Transverse colon (tissue), 4 donors: ENCODE measurements around the gene MXRA5. TPM values are rescaled to one million over a fixed set of nuclear protein-coding genes. Genes with fewer than 3 reads are reported as not detected.
"Not testable (repeated sequence)": the region's sequence is repeated elsewhere in the genome, so short reads cannot be mapped to it uniquely, and the experiment has no call there.

Experiments used
- DNase-seq: peaks from one replicate; pipeline ENCODE4 v3.0.0-alpha.2; 2019
- H3K27ac ChIP-seq, 4 donors: fragments of 200-600 bp; sonication (generic); 2 replicates each; pipeline ENCODE4 v1.5.1; 2016 to 2018; ENCODE audit warnings: inconsistent platforms in 4 of 4
- H3K27me3 ChIP-seq: fragments of 200-600 bp; sonication (generic); 2 replicates; pipeline ENCODE4 v1.5.1; 2017; ENCODE audit warnings: inconsistent platforms
- H3K36me3 ChIP-seq, 4 donors: fragments of 200-600 bp; sonication (generic); 2 replicates each; pipeline ENCODE4 v1.5.1; 2017 to 2019; ENCODE audit warnings: inconsistent platforms in 4 of 4
- H3K4me1 ChIP-seq, 4 donors: fragments of 200-600 bp; sonication (generic); 2 replicates each; pipeline ENCODE4 v1.5.1; 2017 to 2020; ENCODE audit warnings: inconsistent platforms in 4 of 4
- H3K4me3 ChIP-seq, 4 donors: fragments of 200-600 bp; sonication (generic); 1 replicate in 1 of 4; 2 replicates in 3 of 4; pipeline versions ENCODE4 v1.5.1 to v1.6.1; 2017 to 2019; ENCODE audit warnings: inconsistent platforms in 4 of 4
- H3K9me3 ChIP-seq, 2 donors: fragments of 200-600 bp; sonication (generic); 2 replicates each; pipeline ENCODE4 v1.5.1; 2017 to 2019; ENCODE audit warnings: inconsistent platforms in 2 of 2
- CTCF ChIP-seq, 5 experiments: fragments of 200-600 bp in 3 of 5; fragments of 450-650 bp in 2 of 5; sonication (generic) in 3 of 5; IDR thresholded peaks; 1 replicate in 2 of 5; 2 replicates in 3 of 5; pipeline ENCODE4 v1.5.1; 2016 to 2017; ENCODE audit warnings: antibody characterized with exemption in 5 of 5, inconsistent platforms in 3 of 5, mild to moderate bottlenecking in 2 of 5, moderate library complexity in 1 of 5
- EP300 ChIP-seq: sonication (generic); formaldehyde crosslinking; IDR thresholded peaks from one replicate; pipeline ENCODE4 v1.6.1; 2017; ENCODE audit warnings: antibody characterized with exemption, low read depth
- POLR2A ChIP-seq: fragments of 450-650 bp; IDR thresholded peaks from one replicate; pipeline ENCODE4 v1.6.1; 2016; ENCODE audit warnings: antibody characterized with exemption, mild to moderate bottlenecking, moderate library complexity
- POLR2AphosphoS5 ChIP-seq, 3 donors: sonication (generic); formaldehyde crosslinking; IDR thresholded peaks; one replicate each; pipeline ENCODE4 v1.6.1; 2016; ENCODE audit warnings: antibody characterized with exemption in 3 of 3
- WGBS, 2 donors: methylation state at CpG; one replicate each; pipeline ENCODE4 v1.1.5; 2018; ENCODE audit warnings: low coverage in 1 of 2; 5-methylcytosine and 5-hydroxymethylcytosine counted together
- in situ Hi-C, 4 donors: fragments of 200-750 bp; cut with MboI; loops; one replicate each; pipeline versions ENCODE4 v1.15.0 to v1.15.1; 2017; ENCODE audit warnings: low sequenced_read_pairs in 3 of 4, low pct_ligation_motif_present in 1 of 4, low pct_unique_long_range_greater_than_20kb in 1 of 4
- intact Hi-C: fragments of 100-400 bp; cut with DNase I; formaldehyde crosslinking; loops from one replicate; pipeline ENCODE4 v1.15.1; 2023; ENCODE audit warnings: low total_unique reads
- total RNA-seq, 4 donors: library from RNA; depleted of rRNA; stranded (reverse); fragments of >200 nt; gene quantifications; one replicate each; pipeline ENCODE4 v1.1.0, GENCODE V29; 2016

The MXRA5 gene
- total RNA-seq, 4 donors from 2014 or later, result 0.75 to 29.1 (median 1.7) TPM

- in situ Hi-C loops, result no loop called here
- DNase-seq, result no peak
- TF ChIP-seq EP300 (no peak), CTCF (IDR thresholded peaks at IDR 0.05) (no peak), POLR2AphosphoS5 (IDR thresholded peaks at IDR 0.05) (no peak), POLR2A (no peak)
- WGBS, 2 donors, result 64 to 80% methylated on average over 1 to 14 of the region's 14 CpGs
- Histone ChIP-seq H3K27me3 (no peaks in the 10 kb centered on the region), H3K27ac (no peak overlapping the region), H3K4me3 (no peak overlapping the region), H3K4me1 (no peaks in the 10 kb centered on the region), H3K9me3 (no peaks in the 10 kb centered on the region), H3K36me3 (no peaks in the 10 kb centered on the region)
- intact Hi-C loops, result no loop called here
Measured at GRCh38 chrX:3286196-3286945, 60.1 kb downstream of the MXRA5 start.

- TF ChIP-seq POLR2AphosphoS5 (IDR thresholded peaks at IDR 0.05) (no peak), POLR2A (no peak), EP300 (no peak), CTCF (IDR thresholded peaks at IDR 0.05) (no peak)
- WGBS, 2 donors, result 43 to 67% methylated on average over 1 of the region's 1 CpG
- no peak overlapping the region for H3K27ac ChIP-seq
- no peaks in the 10 kb centered on the region for H3K9me3 ChIP-seq
- intact Hi-C loops, result no loop called here
- H3K27me3 ChIP-seq, result no peaks in the 10 kb centered on the region
- DNase-seq, result no peak
- H3K4me3 ChIP-seq, result no peak overlapping the region
- in situ Hi-C loops, result no loop called here
- no peaks in the 10 kb centered on the region for H3K36me3 ChIP-seq
- H3K4me1 ChIP-seq, result no peaks in the 10 kb centered on the region
Measured at GRCh38 chrX:3280706-3281105, 65.7 kb downstream of the MXRA5 start.

DNA sequence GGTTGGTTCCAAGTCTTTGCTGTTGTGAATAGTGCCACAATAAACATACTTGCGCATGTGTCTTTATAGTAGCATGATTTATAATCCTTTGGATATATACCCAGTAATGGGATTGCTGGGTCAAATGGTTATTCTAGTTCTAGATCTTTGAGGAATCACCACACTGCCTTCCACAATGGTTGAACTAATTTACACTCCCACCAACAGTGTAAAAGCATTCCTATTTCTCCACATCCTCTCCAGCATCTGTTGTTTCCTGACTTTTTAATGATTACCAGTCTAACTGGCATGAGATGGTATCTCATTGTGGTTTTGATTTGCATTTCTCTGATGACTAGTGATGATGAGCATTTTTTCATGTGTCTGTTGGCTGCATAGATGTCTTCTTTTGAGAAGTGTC lies 72.8 kb downstream of the MXRA5 start:
- H3K4me1 ChIP-seq, DNase-seq, H3K36me3 ChIP-seq, H3K9me3 ChIP-seq, H3K27me3 ChIP-seq, in situ Hi-C loops, intact Hi-C loops, H3K4me3 ChIP-seq, H3K27ac ChIP-seq: not testable (repeated sequence)
- 86 to 93% methylated on average over 1 of the region's 1 CpG for WGBS, 2 donors

- in situ Hi-C loops, result no loop called here
- intact Hi-C loops, result no loop called here
Measured at GRCh38 chrX:3271834-3272186, 74.6 kb downstream of the MXRA5 start.

More at GRCh38 chrX:3271834-3272186, 74.6 kb downstream of the MXRA5 start:
- Histone ChIP-seq H3K9me3 (no peaks in the 10 kb centered on the region), H3K4me1 (no peaks in the 10 kb centered on the region), H3K36me3 (no peaks in the 10 kb centered on the region), H3K4me3 (no peak overlapping the region), H3K27ac (peak overlapping the region in 1 of 4 donors; percentile 8), H3K27me3 (no peaks in the 10 kb centered on the region)
- DNase-seq, result no peak
- TF ChIP-seq EP300 (no peak), POLR2AphosphoS5 (IDR thresholded peaks at IDR 0.05) (no peak), CTCF (IDR thresholded peaks at IDR 0.05) (no peak), POLR2A (no peak)
- WGBS, 2 donors, result 36 to 53% methylated on average over 3 to 6 of the region's 6 CpGs
